GM12878 (cell line): ENCODE data around the gene SDHAF1. TPM values are rescaled to one million over a fixed set of nuclear protein-coding genes. Genes with fewer than 3 reads are reported as not detected.

ENCODE experiments used
- ATAC-seq: fragments of 200-7000 bp; cut with Tn5 transposase; 3 replicates; pipeline ENCODE4 v1.9.1; 2020; ENCODE audit warnings: mild to moderate bottlenecking, moderate library complexity
- BruUV-seq: library from RNA; stranded (reverse); fragments of 400-500 nt; replicated peaks from 2 replicates; lab custom pipeline; 2021; lab: Mats Ljungman, UMichigan
- CTCF ChIA-PET: fragments of 300-600 bp; sonication (Branson Sonifier 250); formaldehyde crosslinking; extraction: SDS; loops from one replicate; lab custom pipeline; 2021; ENCODE audit warnings: inconsistent platforms; lab: Yijun Ruan, JAX
- POLR2A ChIA-PET: fragments of 350-600 bp; formaldehyde crosslinking; extraction: SDS; loops from one replicate; lab custom pipeline; 2021; ENCODE audit warnings: inconsistent platforms; lab: Charles Lee
- RAD21 ChIA-PET: fragments of 300-600 bp; sonication (Branson Sonifier 250); formaldehyde crosslinking; loops from one replicate; lab custom pipeline; 2023; ENCODE audit warnings: antibody characterized with exemption; ENCODE audit not compliant: unreplicated experiment; lab: Charles Lee
- SMC1A ChIA-PET: fragments of 300-600 bp; sonication (Branson Sonifier 250); formaldehyde crosslinking; loops from one replicate; lab custom pipeline; 2023; ENCODE audit not compliant: unreplicated experiment, uncharacterized antibody; lab: Charles Lee
- DNase-seq: peaks from one replicate; pipeline ENCODE4 v3.0.0-alpha.2; 2011; ENCODE audit warnings: low read depth, low spot score
- FAIRE-seq: peaks from 3 replicates; lab custom pipeline; 2011; peaks lifted over from hg19 to GRCh38; lab: Jason Lieb, UNC
- H2AFZ ChIP-seq: 2 replicates; pipeline ENCODE4 v1.6.0; 2011; ENCODE audit warnings: low read depth, low read length, control low read depth; ENCODE audit not compliant: control insufficient read depth
- H3K27ac ChIP-seq: 2 replicates; pipeline ENCODE4 v1.5.1; 2011; ENCODE audit warnings: control low read depth; ENCODE audit not compliant: control insufficient read depth, insufficient read depth
- H3K27me3 ChIP-seq, 2 experiments: replicated peaks in 1 of 2; 2 replicates each; pipeline versions ENCODE4 v1.6.0 to v1.6.1; 2011; ENCODE audit warnings: low read length in 1 of 2; ENCODE audit not compliant: control insufficient read depth in 2 of 2, insufficient read depth in 2 of 2
- H3K36me3 ChIP-seq, 2 experiments: 2 replicates each; pipeline ENCODE4 v1.5.1; 2011; ENCODE audit warnings: low read length in 1 of 2; ENCODE audit not compliant: control insufficient read depth in 2 of 2, insufficient read depth in 2 of 2
- H3K4me1 ChIP-seq: 2 replicates; pipeline ENCODE4 v1.6.1; 2011; ENCODE audit warnings: mild to moderate bottlenecking, low read length, moderate library complexity, mixed read lengths; ENCODE audit not compliant: control insufficient read depth, insufficient read depth
- H3K4me2 ChIP-seq: 2 replicates; pipeline ENCODE4 v1.6.0; 2011; ENCODE audit warnings: control low read depth; ENCODE audit not compliant: control insufficient read depth, insufficient read depth
- H3K4me3 ChIP-seq: fragments of 200-600 bp; sonication (generic); 2 replicates; pipeline ENCODE4 v1.5.1; 2016
- H3K79me2 ChIP-seq: 2 replicates; pipeline ENCODE4 v1.6.0; 2011; ENCODE audit warnings: low read length; ENCODE audit not compliant: control insufficient read depth, insufficient read depth
- H3K9ac ChIP-seq: 2 replicates; pipeline ENCODE4 v1.8.0; 2011; ENCODE audit warnings: low read length, control low read depth, mixed read lengths; ENCODE audit not compliant: control insufficient read depth, insufficient read depth
- H3K9me3 ChIP-seq: replicated peaks from 3 replicates; pipeline ENCODE4 v1.5.1; 2011; ENCODE audit warnings: mild to moderate bottlenecking, low read length; ENCODE audit not compliant: control insufficient read depth, insufficient read depth
- H4K20me1 ChIP-seq: 2 replicates; pipeline ENCODE4 v1.6.0; 2011; ENCODE audit not compliant: control insufficient read depth, insufficient read depth
- CBFB ChIP-seq: IDR thresholded peaks from 2 replicates; pipeline ENCODE4 v1.6.1; 2016; ENCODE audit warnings: antibody characterized with exemption, low read depth
- ESRRA ChIP-seq: IDR thresholded peaks from 2 replicates; pipeline ENCODE4 v1.6.1; 2012; ENCODE audit warnings: mild to moderate bottlenecking, low read length, improper control_type of control experiment
- FOS ChIP-seq: IDR thresholded peaks from 3 replicates; pipeline ENCODE4 v1.6.1; 2011; ENCODE audit warnings: borderline replicate concordance; ENCODE audit not compliant: insufficient read length; ENCODE audit errors: extremely low read depth
- GABPA ChIP-seq: IDR thresholded peaks from 2 replicates; pipeline ENCODE4 v1.6.1; 2014; ENCODE audit warnings: antibody characterized with exemption, low read depth, mild to moderate bottlenecking, inconsistent platforms
- IKZF2 ChIP-seq, 2 experiments: fragments of 450-650 bp; IDR thresholded peaks; 2 replicates each; pipeline ENCODE4 v1.6.1; 2017; ENCODE audit warnings: mild to moderate bottlenecking in 2 of 2, moderate library complexity in 2 of 2
- KAT2A ChIP-seq: conservative IDR thresholded peaks from 2 replicates; pipeline ENCODE4 v1.6.1; 2011; ENCODE audit warnings: low read depth, low read length; ENCODE audit not compliant: control insufficient read depth
- MTA2 ChIP-seq: fragments of 450-650 bp; IDR thresholded peaks from 2 replicates; pipeline ENCODE4 v1.6.1; 2016; ENCODE audit warnings: low read depth, mild to moderate bottlenecking, moderate library complexity
- NFXL1 ChIP-seq: fragments of 450-650 bp; IDR thresholded peaks from 2 replicates; pipeline ENCODE4 v1.6.1; 2017; ENCODE audit warnings: antibody characterized with exemption, mild to moderate bottlenecking, borderline replicate concordance
- NFYA ChIP-seq: IDR thresholded peaks from 2 replicates; pipeline ENCODE4 v1.6.1; 2011; ENCODE audit warnings: low read depth, mild to moderate bottlenecking, low read length, improper control_type of control experiment, borderline replicate concordance
- RAD21 ChIP-seq: IDR thresholded peaks from 2 replicates; pipeline ENCODE4 v1.6.1; 2011; ENCODE audit warnings: mild to moderate bottlenecking, low read depth, low read length, moderate library complexity; ENCODE audit not compliant: insufficient read depth
- SMAD1 ChIP-seq: fragments of 450-650 bp; IDR thresholded peaks from 2 replicates; pipeline ENCODE4 v1.6.1; 2018; ENCODE audit warnings: mild to moderate bottlenecking, low read depth; ENCODE audit not compliant: partially characterized antibody
- SMAD5 ChIP-seq: IDR thresholded peaks from 2 replicates; pipeline ENCODE4 v1.6.1; 2016; ENCODE audit warnings: antibody characterized with exemption, low read depth
- SUPT20H ChIP-seq: IDR thresholded peaks from 2 replicates; pipeline ENCODE4 v1.6.1; 2011; ENCODE audit warnings: low read depth, mild to moderate bottlenecking, low read length, moderate library complexity, borderline replicate concordance; ENCODE audit not compliant: control insufficient read depth
- ZNF687 ChIP-seq: fragments of 450-650 bp; IDR thresholded peaks from 2 replicates; pipeline ENCODE4 v1.6.1; 2017; ENCODE audit warnings: mild to moderate bottlenecking, moderate library complexity
- WGBS: methylation state at CpG from one replicate; pipeline ENCODE4 v1.1.6; 2016; ENCODE audit warnings: low lambda C conversion rate; ENCODE audit not compliant: insufficient replicate concordance, insufficient coverage; ENCODE audit errors: missing lambda C conversion rate; 5-methylcytosine and 5-hydroxymethylcytosine counted together
- in situ Hi-C: fragments of 300-500 bp; cut with MboI; formaldehyde crosslinking; loops from 9 replicates; pipeline ENCODE4 v1.14.3; 2018; ENCODE audit warnings: mixed read lengths
- intact Hi-C: fragments of 100-400 bp; cut with micrococcal nuclease; formaldehyde crosslinking; loops from one replicate; pipeline ENCODE4 v1.14.2; 2022; ENCODE audit not compliant: unreplicated experiment
- polyA plus RNA-seq, 11 experiments: library from polyadenylated mRNA; depleted of rRNA in 4 of 11; unstranded in 6 of 11; stranded (reverse) in 5 of 11; fragments of >200 nt; fragmentation: Nextera tagmentation in 4 of 11; fragmentation: Illumina TruSeq in 1 of 11; extraction: Ambion mirVana in 4 of 11; extraction: Trizol in 1 of 11; gene quantifications; 1 replicate in 1 of 11; 2 replicates in 10 of 11; pipeline versions ENCODE4 v1.2.1 to v1.2.3, GENCODE V29; 2011 to 2016; ENCODE audit warnings: inconsistent platforms in 2 of 11, missing spikeins in 2 of 11, low read depth in 1 of 11
- total RNA-seq, 4 experiments: library from RNA; depleted of rRNA in 3 of 4; stranded (reverse); fragments of >200 nt in 3 of 4; fragmentation: Illumina TruSeq in 1 of 4; extraction: Trizol in 1 of 4; gene quantifications; 2 replicates each; pipeline versions ENCODE4 v1.2.1 to v1.2.3, GENCODE V29; 2013 to 2021

Gene SDHAF1
- total and polyA plus RNA-seq, 10 of the 15 experiments (the other 5 are each of a cell fraction or from before 2014, with no cell fraction given), result 0.74 to 45.6 (median 24.4) TPM

GRCh38 chr19:35946203-35946602 lies 48.8 kb upstream of the SDHAF1 start:
- Histone ChIP-seq H3K9ac (no peak overlapping the region), H3K27ac (no peak overlapping the region), H3K4me3 (no peak overlapping the region), H3K4me1 (no peaks in the 10 kb centered on the region), H2AFZ (no peak overlapping the region), H3K9me3 (no peaks in the 10 kb centered on the region), H3K79me2 (no peaks in the 10 kb centered on the region), H4K20me1 (no peaks in the 10 kb centered on the region), H3K36me3 (no peaks in the 10 kb centered on the region), H3K27me3 (no peaks in the 10 kb centered on the region), H3K4me2 (no peak overlapping the region)
- no TSS peak for BruUV-seq
- intact Hi-C loops (no loop called here), in situ Hi-C loops (no loop called here)
- FAIRE-seq, result no peak
- POLR2A ChIA-PET, result no interaction called here
- RAD21 ChIA-PET, result no interaction called here
- no peak for DNase-seq
- CTCF ChIA-PET, result interaction anchor here (0.8 to 1.3 kb wide), 3 partner anchors 23 to 224 kb away, joined by 3 to 4 read pairs (median 4); no protein-coding TSS in a partner anchor
- SMC1A ChIA-PET, result interaction anchor here (0.5 kb wide), 1 partner anchor 15 kb away, joined by 3 read pairs; no protein-coding TSS in a partner anchor
- peak; percentile 29; the same call in 2 of the 3 replicates for ATAC-seq
- TF ChIP-seq RAD21, result no peak
- TF ChIP-seq SMAD5, result no peak
- TF ChIP-seq NFYA, result no peak
- no peak for TF ChIP-seq SUPT20H
- no peak for TF ChIP-seq GABPA
- WGBS, result 71% methylated on average over 4 of the region's 4 CpGs

DNA sequence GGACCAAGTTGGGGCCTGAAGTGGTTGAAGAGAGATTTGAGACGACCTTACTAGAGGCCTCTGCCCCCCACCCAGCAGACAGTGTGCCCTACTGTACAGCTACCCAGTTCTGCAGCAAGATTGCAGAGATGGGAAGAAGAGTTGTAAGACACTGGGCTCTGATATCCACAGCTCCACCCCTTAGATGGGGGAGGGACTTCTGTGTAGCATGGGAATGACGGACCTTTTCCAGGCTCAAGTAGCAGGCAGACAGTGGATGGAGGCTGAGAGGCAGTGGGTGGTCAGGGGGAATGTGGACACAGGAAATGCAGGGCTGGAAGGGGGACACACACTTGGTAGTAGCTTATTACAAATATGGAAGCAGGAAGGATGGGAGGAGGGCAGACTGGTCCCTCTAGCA lies 45.9 kb upstream of the SDHAF1 start:
- no peaks in the 10 kb centered on the region for H3K79me2 ChIP-seq
- no peak overlapping the region for H3K27ac ChIP-seq
- H3K4me1 ChIP-seq, result peaks cover 8% of the 10 kb centered on the region
- H3K36me3 ChIP-seq, result no peaks in the 10 kb centered on the region
- H4K20me1 ChIP-seq, result no peaks in the 10 kb centered on the region
- ChIA-PET RAD21 (interaction anchor here (0.8 to 1.2 kb wide), 3 partner anchors 37 to 105 kb away, joined by 3 to 5 read pairs (median 4); partner anchors contain the start of genes ALKBH6 and THAP8), CTCF (interaction anchor here (0.8 to 1.6 kb wide), 5 partner anchors 9 to 44 kb away, joined by 3 to 10 read pairs (median 3); no protein-coding TSS in a partner anchor), POLR2A (interaction anchor here (0.9 kb wide), 1 partner anchor 34 kb away, joined by 6 read pairs; no protein-coding TSS in a partner anchor), SMC1A (no interaction called here)
- intact Hi-C loops (no loop called here), in situ Hi-C loops (no loop called here)
- H2AFZ ChIP-seq, result no peak overlapping the region
- FAIRE-seq (no peak), ATAC-seq (no peak), DNase-seq (no peak)
- H3K4me2 ChIP-seq, result no peak overlapping the region
- 0% methylated on average over 2 of the region's 2 CpGs for WGBS
- H3K9me3 ChIP-seq, result no peaks in the 10 kb centered on the region
- no peak overlapping the region for H3K9ac ChIP-seq
- no peaks in the 10 kb centered on the region for H3K27me3 ChIP-seq
- H3K4me3 ChIP-seq, result no peak overlapping the region
- no TSS peak for BruUV-seq
- no peak for TF ChIP-seq SMAD1
- no peak for TF ChIP-seq IKZF2 (IDR thresholded peaks at IDR 0.05)
- TF ChIP-seq NFYA, result no peak
- TF ChIP-seq CBFB, result no peak
- no peak for TF ChIP-seq KAT2A
- TF ChIP-seq NFXL1, result no peak
- TF ChIP-seq MTA2, result no peak
- TF ChIP-seq ESRRA, result no peak
- TF ChIP-seq ZNF687, result no peak
- no peak for TF ChIP-seq FOS
